GM18873 (cell line): ENCODE results near the gene LRMDA.
"Not testable (repeated sequence)": the region's sequence is repeated elsewhere in the genome, so short reads cannot be mapped to it uniquely, and the experiment has no call there.

Source experiments
- ATAC-seq: cut with Tn5 transposase; IDR thresholded peaks from one replicate; pipeline ENCODE4 v1.9.1; 2021; ENCODE audit warnings: mild to moderate bottlenecking, moderate library complexity, moderate number of reproducible peaks; ENCODE audit not compliant: unreplicated experiment, low FRiP score

LRMDA gene

DNA sequence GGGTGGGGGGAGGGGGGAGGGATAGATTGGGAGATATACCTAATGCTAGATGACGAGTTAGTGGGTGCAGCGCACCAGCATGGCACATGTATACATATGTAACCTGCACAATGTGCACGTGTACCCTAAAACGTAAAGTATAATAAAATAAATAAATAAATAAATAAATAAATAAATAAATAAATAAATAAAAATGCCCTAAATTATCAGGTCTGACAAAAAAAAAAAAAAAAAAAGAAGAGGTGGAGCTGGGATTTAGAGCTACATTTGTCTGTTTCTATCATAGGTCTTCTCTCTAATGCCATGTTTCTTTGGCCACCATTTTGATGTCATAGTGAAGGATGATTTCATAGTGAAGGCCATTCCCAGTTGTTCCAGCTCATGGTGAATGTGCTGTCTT lies 1095.4 kb downstream of the LRMDA start:
- not testable (repeated sequence) for ATAC-seq

GRCh38 chr10:76540331-76540730 lies 1108.9 kb downstream of the LRMDA start:
- no peak for ATAC-seq

GRCh38 chr10:76540786-76541185 lies 1109.4 kb downstream of the LRMDA start:
- ATAC-seq: no peak

GRCh38 chr10:76541852-76542251 lies 1110.4 kb downstream of the LRMDA start:
- ATAC-seq: no peak

DNA sequence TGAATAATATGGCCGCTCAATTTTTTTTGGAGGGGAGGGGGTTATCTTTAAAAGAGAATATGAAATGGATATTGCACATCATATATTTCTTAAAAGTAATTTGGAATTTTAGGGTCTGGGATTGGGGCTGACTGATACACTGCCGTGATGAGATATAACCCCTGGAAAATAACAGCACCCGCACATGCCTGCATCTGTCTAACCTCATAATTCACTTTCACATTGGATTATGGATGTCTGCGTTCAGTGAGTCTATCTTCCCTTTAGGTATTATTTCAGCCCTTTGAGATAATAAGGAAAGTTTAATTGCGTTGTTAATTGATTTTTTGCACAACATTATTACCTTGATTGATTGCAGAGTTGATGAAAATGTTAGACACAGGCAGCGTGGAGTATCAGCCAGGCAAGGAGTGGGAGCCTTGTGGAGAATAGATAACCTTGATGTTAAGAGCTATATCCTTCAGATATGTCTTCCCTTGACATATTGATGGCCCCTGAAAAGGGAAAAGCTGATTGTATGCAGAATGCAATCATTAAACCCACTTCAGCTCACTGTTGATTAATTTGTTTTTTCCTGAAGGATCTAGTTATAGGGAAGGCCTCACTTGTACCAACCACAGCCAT lies 1111.0 kb downstream of the LRMDA start:
- ATAC-seq: no peak

GRCh38 chr10:76543655-76544054 lies 1112.2 kb downstream of the LRMDA start:
- no peak for ATAC-seq

DNA sequence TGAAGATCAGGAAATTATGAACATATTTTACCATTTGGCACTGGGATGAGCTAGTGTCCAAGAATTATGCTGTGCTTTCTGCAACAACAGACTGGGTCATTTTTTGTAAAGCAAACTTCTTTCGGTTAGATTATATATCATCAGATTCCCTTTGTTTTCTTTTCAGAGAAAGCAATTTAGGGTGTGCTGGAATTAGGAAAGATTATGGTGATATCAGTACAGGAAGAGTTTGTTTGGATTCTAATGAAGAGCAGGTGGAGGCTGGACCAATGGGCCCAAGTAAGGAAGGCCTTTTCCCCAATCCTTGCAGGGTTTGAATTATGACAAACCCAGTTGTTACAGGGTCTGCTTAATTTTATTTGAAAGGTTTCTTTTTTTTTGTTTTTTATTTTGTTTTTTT lies 1113.4 kb downstream of the LRMDA start:
- no peak for ATAC-seq

- no peak for ATAC-seq
These were observed 1115.0 kb downstream of the LRMDA start for GRCh38 chr10:76546411-76546810.

DNA sequence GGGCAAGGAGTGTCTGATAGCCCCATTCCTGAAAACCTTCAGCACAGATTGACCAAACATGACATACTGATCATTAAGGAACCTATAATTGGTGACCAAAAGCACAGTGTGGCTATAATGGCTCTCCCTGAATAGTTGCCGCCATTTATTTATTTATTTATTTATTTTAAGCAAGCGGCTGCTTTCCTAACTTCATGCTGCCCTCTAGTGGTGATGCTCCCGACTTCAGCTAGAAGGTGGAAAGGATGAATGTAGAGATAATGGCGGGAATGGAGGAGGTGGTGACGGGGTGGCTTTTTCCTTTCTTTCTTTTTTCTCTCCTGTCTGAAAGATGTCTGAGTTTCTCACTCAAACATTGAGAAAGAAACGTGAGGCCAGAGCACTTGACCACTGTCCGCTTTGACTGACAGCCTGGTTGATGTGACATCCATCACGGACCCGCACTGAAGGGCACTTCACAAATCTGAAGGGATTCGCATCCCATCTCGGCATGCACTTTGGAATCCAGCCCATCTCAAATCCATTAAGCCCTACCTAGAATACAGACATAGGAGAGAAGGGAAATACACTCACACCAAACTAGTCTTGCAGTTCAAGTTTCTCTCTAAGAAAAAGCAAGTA lies 1116.0 kb downstream of the LRMDA start:
- ATAC-seq: no peak

GRCh38 chr10:76548716-76549115 lies 1117.3 kb downstream of the LRMDA start:
- ATAC-seq: no peak

DNA sequence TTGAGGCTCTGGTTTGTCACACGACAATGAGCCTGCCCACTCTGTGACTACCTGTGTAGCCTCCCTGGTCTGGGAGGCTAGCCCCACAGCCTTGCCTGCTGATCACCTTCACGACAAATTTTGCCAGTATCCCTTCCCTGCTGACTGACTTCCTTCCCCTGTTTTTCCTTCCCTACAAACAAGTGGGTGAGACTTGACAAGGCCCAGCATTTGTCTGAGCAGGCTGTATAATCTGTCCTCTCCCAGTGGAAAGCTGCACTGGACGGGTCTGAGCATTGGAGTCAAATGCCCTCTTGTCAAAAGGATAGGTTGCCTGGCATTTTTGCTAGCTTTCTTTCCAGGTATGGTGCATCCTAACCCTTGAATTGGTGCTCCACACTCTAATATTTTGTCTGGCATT lies 1117.7 kb downstream of the LRMDA start:
- no peak for ATAC-seq

DNA sequence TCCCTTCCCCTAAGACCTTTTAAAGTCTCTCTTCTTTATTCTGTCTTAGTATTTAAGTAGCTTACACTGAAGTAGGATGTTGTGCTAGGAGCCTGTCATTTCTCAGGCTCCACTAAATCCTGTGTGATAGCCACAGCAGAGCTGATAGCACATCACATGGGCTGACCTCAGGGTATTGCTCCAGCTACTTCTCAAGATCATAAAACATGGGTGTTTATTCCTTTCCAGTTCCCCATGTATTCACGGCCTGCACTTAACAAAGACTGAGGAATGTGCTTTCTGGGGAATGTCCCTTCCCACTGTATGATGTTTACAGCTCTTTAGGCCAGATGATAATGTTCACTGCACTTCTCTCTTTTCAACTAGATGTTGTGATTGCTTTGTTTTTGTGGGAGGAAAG lies 1119.4 kb downstream of the LRMDA start:
- ATAC-seq: no peak

DNA sequence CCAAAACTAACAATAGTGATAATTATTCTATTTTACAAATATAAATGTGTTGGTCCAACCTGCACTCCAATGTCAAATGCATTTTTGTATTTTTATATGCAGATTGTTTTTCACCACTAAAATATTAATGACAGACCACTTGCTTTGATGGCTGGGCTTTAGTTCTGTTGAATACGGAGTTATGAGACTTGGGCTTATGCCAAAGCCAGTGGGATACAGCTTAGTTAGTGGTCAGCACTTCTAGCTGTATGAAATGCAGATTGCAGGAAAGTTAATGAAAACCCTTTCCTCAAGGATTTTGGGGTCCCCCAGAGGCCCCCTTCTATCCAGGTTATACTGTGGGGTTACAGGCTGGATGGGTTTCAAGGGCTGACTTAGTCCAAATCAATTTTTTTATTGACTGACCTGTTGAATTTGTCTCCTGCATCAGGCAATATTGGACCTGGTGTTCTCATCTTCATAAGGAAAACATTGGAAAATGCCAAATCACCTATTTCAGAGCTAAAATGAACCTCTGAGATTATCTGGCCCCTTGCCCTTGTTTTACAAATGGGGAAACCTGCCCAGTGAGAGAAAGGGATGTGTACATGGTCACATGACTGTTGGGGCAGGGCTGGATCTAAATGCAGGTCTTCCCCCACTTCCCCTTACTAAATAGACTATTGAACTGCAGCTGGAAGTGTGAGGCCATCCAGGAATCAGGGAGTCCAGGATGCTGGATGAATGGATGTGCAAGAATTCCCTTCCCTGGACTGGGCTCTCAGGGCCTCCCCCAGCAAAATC lies 1120.9 kb downstream of the LRMDA start:
- ATAC-seq: no peak

DNA sequence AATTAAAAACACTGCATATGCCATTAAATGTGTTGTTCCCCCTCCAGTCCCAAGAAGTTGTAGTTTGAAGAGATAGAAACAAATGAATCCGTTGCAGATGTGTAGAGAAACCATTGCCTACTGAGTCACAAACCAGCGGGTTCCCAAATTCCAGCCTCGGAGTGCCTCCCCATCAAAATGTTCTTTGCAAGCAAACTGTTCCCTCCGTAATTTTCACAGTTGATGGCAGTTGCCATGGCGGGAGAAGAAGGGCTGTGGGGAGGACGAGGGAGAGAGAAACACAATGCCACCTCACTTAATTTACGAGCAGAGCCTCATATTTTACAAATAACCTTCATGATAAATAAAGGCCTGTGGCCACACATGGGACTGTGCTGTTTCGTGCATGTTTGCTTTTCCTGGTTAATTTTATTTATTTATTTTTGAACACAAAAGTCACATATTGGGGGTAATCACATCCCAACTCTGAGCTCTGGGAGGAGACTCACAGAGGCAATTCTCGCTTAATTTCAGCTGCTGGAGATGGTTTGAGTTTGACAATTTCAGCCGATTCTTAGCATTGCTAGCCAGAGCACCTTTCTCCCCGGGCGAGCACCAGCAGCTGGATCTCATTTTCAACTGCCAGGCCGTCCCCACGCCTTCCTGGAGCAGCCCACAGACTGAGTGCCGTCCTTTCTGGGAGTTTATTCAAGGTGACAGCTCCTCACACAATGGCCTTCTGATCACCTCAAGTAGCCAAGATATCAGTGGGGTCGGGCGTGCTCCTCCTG lies 1122.0 kb downstream of the LRMDA start:
- ATAC-seq: no peak

DNA sequence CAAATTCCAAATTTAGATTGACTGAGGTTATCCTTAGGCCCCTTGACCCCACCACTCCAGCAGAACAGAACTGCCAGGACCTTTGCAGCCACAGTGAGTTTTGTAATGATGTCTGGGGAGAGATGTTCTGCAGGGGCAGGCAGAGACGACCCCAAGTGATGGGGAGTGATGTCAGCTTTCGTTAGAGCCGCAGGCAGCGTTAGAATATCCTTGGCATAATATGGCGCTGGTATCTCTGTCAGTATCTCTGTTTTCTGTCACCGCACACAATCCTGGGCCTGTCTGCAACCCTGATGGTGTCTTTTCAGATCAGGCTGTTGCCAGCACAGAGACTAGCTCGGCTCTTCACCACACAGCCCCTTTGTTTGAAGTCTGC lies 1122.6 kb downstream of the LRMDA start:
- no peak for ATAC-seq

GRCh38 chr10:76554478-76554877 lies 1123.1 kb downstream of the LRMDA start:
- no peak for ATAC-seq

DNA sequence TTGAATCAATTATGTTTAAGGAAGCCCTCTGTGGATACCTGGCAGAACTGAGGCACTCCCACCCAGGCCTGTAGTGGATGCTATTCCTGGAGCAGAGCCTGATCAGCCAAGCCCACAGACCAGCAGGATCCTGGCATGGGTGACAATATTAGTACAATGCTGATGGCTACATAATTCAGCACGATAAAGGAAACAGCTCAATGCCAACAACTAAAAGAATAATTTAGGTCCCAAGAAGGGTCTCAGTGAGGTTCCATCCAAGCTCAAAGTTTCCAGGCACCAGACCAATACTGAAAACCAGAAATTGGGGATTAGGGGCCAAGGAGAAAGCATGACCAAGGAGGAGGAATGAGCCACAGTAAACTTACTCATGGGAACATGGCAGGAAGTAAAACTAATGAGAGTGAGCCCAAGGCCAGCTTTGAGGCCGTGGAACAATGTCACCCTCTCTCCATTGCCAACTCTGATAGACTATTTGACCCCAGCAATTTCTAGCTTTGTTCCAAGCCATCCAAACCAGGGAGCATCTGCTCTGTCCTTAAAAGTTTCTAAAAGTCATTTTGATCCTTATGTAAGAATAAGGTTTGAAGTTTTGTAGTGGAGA lies 1123.7 kb downstream of the LRMDA start:
- ATAC-seq: no peak

DNA sequence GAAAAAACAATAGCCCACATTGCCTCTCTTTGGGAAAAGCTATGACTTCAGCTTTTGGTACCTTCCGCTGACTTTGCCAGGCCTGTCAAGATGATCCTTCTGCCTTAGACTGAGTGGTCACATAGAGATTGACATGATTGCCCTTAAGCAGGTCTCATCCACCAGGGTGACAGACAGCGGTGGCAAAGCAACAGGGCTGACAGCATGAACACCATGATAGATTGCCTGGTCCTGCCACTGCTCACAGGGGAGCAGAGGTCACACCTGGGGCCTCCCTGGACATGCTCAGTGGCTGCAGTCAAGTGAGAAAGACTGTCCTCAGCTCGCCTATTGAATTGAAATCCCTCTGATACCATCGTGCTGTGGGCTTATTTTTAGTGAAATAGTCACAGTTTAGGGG lies 1125.9 kb downstream of the LRMDA start:
- no peak for ATAC-seq

GRCh38 chr10:76558586-76558985 lies 1127.2 kb downstream of the LRMDA start:
- no peak for ATAC-seq

DNA sequence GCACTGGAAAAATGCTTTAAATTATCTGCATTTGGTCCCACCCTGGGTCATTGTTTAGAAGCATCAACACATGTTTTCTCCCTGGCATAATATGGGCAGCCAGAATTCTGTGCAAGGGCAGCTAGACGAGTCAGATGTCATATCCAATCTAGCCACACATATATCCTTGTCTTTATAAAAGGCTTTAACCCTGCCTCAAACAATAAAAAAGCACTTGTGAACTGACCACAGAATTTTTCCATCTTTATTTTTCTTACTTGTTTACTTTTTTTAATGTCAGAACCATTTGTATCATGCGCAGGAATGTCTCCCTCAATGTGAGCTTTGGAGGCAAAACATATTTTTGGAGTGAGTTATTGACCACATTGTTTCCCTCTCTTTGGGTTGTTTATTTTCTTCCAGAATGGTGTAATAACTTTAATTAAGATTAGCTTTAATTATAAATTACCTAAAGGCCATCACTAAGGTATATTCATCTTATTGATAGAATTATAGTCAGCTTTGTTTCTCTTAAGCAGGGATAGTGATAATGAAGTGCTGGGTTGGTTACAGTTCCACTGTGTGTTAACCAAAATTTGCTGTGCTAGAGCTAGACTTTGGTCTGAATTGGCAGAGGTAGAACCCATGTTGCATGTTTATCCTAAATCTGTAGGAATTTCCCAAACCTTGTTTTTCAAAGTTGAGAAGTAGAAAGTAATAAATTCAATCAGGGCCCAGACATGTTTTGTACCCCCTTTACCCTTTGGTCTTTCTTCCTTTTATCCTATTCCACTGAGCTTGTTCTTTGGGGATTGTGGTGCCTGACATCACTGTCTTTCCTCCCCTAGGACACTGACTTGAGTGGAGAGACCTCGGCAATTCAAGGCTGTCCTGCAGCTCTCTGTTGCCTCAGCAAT lies 1127.8 kb downstream of the LRMDA start:
- no peak for ATAC-seq
